ENCODE data around the gene LIPC.

LIPC gene

DNA sequence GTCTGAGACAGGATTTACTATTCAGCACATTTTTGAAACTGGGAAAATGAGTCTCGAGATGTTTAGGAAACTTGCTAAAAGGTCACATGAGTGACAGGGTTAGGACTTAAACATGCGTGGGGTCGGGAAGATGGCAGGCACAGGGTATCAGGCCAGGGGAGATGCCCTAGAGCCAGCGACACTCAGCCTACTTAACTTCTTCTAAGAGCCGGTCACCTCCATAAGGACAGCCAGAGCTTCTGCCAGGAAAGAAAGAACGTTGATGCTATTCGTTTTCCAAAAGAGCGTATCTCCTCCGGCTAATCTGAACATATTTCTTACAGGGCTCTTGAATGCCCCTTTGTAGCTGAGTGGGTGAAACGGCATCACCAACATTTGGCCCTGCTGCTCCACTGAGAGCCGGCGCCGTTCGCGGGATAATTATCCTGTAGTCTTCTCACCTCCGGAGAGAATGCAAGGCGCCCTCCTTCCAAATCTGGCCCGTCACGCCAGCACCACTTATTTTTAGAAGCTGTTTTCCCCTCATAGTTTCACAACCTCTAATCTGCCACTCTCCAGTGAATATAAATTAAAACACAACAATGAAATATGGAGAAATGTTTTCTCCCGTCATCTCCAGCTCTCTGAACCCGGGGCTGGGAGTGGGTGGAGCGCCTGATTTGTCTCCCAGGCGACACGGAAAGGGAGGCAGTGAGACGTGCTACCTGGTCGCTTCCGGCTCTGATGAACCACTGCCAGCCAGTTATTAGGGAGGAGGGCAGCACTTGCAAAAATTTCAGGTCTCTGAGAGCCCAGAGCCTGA, 58.5 kb downstream of the LIPC start:
- no peak for TF ChIP-seq OSR1 (CRISPR knock-in tag; IDR thresholded peaks at IDR 0.05)
- no peak for TF ChIP-seq RARB (CRISPR knock-in tag; IDR thresholded peaks at IDR 0.05)
- no peak for ATAC-seq

DNA sequence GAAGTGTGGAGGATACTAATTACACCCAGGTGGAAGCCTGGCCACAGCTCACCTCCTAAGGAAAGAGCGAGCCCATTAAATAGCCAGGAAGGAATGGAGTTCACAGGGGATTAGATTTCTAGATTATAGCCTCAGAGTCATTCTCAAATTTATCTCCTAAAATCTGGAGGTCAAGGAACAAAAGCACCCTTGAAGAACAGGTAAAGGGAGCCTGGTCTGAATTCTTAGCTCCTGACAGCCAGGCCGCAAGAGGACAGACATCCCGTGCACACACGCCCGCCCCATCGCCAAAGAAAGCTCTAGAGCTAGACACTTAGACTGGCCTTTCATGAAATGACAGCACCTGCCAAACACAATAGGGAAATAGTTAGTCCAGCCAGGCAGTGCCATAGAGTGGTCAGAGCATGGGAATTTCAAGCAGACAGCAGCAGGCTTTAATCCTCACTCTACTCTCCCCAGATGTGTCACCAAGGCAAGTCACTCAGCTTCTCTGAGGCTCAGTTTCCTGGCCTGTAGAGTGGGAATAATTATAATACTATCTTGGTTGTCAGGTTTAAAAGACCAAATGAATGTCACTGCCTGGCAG, 59.2 kb downstream of the LIPC start:
- no peak for TF ChIP-seq ZC3H10 (CRISPR knock-in tag; IDR thresholded peaks at IDR 0.05)
- no peak for TF ChIP-seq ZFP30 (CRISPR knock-in tag; IDR thresholded peaks at IDR 0.05)
- TF ChIP-seq TCF4 (CRISPR knock-in tag; IDR thresholded peaks at IDR 0.05; ENCODE audit: borderline replicate concordance): no peak
- TF ChIP-seq TOX (CRISPR knock-in tag; IDR thresholded peaks at IDR 0.05; ENCODE audit: borderline replicate concordance): no peak
- TF ChIP-seq, protein P1, sequence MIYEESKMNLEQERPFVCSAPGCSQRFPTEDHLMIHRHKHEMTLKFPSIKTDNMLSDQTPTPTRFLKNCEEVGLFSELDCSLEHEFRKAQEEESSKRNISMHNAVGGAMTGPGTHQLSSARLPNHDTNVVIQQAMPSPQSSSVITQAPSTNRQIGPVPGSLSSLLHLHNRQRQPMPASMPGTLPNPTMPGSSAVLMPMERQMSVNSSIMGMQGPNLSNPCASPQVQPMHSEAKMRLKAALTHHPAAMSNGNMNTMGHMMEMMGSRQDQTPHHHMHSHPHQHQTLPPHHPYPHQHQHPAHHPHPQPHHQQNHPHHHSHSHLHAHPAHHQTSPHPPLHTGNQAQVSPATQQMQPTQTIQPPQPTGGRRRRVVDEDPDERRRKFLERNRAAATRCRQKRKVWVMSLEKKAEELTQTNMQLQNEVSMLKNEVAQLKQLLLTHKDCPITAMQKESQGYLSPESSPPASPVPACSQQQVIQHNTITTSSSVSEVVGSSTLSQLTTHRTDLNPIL (CRISPR knock-in tag; IDR thresholded peaks at IDR 0.05; ENCODE audit: low read depth): no peak
- TF ChIP-seq PPARA (CRISPR knock-in tag; IDR thresholded peaks at IDR 0.05; ENCODE audit: borderline replicate concordance): no peak
- no peak for TF ChIP-seq ISL1 (CRISPR knock-in tag; IDR thresholded peaks at IDR 0.05)
- no peak for TF ChIP-seq OSR1 (CRISPR knock-in tag; IDR thresholded peaks at IDR 0.05)
- TF ChIP-seq ZNF70 (CRISPR knock-in tag; IDR thresholded peaks at IDR 0.05): no peak
- TF ChIP-seq ZNF565 (CRISPR knock-in tag; conservative IDR thresholded peaks at IDR 0.05; ENCODE audit: low read depth): no peak
- TF ChIP-seq ESRRG (CRISPR knock-in tag; IDR thresholded peaks at IDR 0.05): no peak
- TF ChIP-seq, protein P2, sequence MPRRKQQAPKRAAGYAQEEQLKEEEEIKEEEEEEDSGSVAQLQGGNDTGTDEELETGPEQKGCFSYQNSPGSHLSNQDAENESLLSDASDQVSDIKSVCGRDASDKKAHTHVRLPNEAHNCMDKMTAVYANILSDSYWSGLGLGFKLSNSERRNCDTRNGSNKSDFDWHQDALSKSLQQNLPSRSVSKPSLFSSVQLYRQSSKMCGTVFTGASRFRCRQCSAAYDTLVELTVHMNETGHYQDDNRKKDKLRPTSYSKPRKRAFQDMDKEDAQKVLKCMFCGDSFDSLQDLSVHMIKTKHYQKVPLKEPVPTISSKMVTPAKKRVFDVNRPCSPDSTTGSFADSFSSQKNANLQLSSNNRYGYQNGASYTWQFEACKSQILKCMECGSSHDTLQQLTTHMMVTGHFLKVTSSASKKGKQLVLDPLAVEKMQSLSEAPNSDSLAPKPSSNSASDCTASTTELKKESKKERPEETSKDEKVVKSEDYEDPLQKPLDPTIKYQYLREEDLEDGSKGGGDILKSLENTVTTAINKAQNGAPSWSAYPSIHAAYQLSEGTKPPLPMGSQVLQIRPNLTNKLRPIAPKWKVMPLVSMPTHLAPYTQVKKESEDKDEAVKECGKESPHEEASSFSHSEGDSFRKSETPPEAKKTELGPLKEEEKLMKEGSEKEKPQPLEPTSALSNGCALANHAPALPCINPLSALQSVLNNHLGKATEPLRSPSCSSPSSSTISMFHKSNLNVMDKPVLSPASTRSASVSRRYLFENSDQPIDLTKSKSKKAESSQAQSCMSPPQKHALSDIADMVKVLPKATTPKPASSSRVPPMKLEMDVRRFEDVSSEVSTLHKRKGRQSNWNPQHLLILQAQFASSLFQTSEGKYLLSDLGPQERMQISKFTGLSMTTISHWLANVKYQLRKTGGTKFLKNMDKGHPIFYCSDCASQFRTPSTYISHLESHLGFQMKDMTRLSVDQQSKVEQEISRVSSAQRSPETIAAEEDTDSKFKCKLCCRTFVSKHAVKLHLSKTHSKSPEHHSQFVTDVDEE (CRISPR knock-in tag; IDR thresholded peaks at IDR 0.05): no peak
- TF ChIP-seq RARB (CRISPR knock-in tag; IDR thresholded peaks at IDR 0.05): no peak
- TF ChIP-seq, protein P3, sequence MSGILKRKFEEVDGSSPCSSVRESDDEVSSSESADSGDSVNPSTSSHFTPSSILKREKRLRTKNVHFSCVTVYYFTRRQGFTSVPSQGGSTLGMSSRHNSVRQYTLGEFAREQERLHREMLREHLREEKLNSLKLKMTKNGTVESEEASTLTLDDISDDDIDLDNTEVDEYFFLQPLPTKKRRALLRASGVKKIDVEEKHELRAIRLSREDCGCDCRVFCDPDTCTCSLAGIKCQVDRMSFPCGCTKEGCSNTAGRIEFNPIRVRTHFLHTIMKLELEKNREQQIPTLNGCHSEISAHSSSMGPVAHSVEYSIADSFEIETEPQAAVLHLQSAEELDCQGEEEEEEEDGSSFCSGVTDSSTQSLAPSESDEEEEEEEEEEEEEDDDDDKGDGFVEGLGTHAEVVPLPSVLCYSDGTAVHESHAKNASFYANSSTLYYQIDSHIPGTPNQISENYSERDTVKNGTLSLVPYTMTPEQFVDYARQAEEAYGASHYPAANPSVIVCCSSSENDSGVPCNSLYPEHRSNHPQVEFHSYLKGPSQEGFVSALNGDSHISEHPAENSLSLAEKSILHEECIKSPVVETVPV (CRISPR knock-in tag; IDR thresholded peaks at IDR 0.05): no peak
- TF ChIP-seq, protein P4, sequence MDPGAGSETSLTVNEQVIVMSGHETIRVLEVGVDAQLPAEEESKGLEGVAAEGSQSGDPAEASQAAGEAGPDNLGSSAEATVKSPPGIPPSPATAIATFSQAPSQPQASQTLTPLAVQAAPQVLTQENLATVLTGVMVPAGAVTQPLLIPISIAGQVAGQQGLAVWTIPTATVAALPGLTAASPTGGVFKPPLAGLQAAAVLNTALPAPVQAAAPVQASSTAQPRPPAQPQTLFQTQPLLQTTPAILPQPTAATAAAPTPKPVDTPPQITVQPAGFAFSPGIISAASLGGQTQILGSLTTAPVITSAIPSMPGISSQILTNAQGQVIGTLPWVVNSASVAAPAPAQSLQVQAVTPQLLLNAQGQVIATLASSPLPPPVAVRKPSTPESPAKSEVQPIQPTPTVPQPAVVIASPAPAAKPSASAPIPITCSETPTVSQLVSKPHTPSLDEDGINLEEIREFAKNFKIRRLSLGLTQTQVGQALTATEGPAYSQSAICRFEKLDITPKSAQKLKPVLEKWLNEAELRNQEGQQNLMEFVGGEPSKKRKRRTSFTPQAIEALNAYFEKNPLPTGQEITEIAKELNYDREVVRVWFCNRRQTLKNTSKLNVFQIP (CRISPR knock-in tag; IDR thresholded peaks at IDR 0.05; ENCODE audit: borderline replicate concordance, low read depth): no peak
- no peak for TF ChIP-seq BACH2 (CRISPR knock-in tag; IDR thresholded peaks at IDR 0.05; ENCODE audit: borderline replicate concordance)
- no peak for TF ChIP-seq CSDC2 (CRISPR knock-in tag; IDR thresholded peaks at IDR 0.05)
- no peak for ATAC-seq

DNA sequence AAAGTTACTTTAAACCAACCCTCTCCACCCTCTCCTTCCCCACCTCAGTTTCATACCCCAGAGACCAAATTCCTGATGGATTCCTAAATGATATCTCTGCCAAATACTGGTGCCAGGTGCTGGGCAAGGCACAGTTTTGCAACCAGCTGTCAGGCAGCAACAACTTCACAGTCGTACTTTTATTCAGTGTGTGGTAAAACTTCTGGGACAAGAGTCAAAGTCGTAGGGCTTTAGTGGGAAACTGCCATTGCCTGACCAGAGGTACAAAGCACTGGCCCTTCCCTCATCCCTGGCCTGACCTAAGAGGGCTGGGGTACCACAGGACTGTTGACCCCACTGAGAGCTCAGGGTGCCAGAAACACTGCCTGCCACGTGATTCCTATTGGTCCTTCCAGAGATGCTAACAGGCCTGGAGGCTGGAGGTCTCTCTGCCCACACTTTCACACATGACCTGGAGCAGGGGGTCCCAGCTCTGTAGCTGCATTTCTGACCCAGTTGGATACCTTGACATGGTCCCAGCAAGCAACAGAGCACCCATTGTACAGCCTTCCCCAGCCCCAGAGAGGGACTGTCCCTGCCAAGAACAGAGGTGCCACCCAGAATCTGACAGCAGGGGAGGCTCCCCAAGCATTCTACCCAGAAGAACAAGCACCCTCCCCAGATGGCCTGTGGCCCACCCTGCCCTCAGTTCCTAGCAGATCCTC, 59.9 kb downstream of the LIPC start:
- ATAC-seq: no peak

More for the DNA sequence above, 59.9 kb downstream of the LIPC start:
- TF ChIP-seq SNAI2 (CRISPR knock-in tag; IDR thresholded peaks at IDR 0.05): no peak
- TF ChIP-seq RARB (CRISPR knock-in tag; IDR thresholded peaks at IDR 0.05): no peak
- no peak for TF ChIP-seq ZNF8 (CRISPR knock-in tag; IDR thresholded peaks at IDR 0.05)
- TF ChIP-seq, protein P1 (CRISPR knock-in tag; IDR thresholded peaks at IDR 0.05; ENCODE audit: low read depth): no peak
- no peak for TF ChIP-seq GLIS3 (CRISPR knock-in tag; IDR thresholded peaks at IDR 0.05)
- no peak for TF ChIP-seq ESRRG (CRISPR knock-in tag; IDR thresholded peaks at IDR 0.05)
- TF ChIP-seq, protein P3 (CRISPR knock-in tag; IDR thresholded peaks at IDR 0.05): no peak
- TF ChIP-seq, protein P4 (CRISPR knock-in tag; IDR thresholded peaks at IDR 0.05; ENCODE audit: borderline replicate concordance, low read depth): no peak
- no peak for TF ChIP-seq ZNF565 (CRISPR knock-in tag; conservative IDR thresholded peaks at IDR 0.05; ENCODE audit: low read depth)
- TF ChIP-seq ARNTL (CRISPR knock-in tag; IDR thresholded peaks at IDR 0.05; ENCODE audit: borderline replicate concordance, low read depth): no peak
- TF ChIP-seq ZFP30 (CRISPR knock-in tag; IDR thresholded peaks at IDR 0.05): no peak
- no peak for TF ChIP-seq ZNF70 (CRISPR knock-in tag; IDR thresholded peaks at IDR 0.05)
- no peak for TF ChIP-seq ZFP3 (CRISPR knock-in tag; IDR thresholded peaks at IDR 0.05)
- TF ChIP-seq BACH2 (CRISPR knock-in tag; IDR thresholded peaks at IDR 0.05; ENCODE audit: borderline replicate concordance): no peak
- TF ChIP-seq ISL1 (CRISPR knock-in tag; IDR thresholded peaks at IDR 0.05): no peak
- no peak for TF ChIP-seq ZC3H10 (CRISPR knock-in tag; IDR thresholded peaks at IDR 0.05)

All from SK-N-SH treated with all-trans-retinoic acid at 6 μM for 48 hours (cell line).